HEK293 (cell line): ENCODE measurements around the gene KCNMA1.

Source experiments
- BCL6B ChIP-seq: fragments of 450-650 bp; formaldehyde crosslinking; IDR thresholded peaks from 2 replicates; pipeline ENCODE4 v1.5.1; 2017; ENCODE audit warnings: missing biosample characterization, missing genetic modification characterization
- HOXC10 ChIP-seq: sonication (generic); formaldehyde crosslinking; IDR thresholded peaks from 2 replicates; pipeline ENCODE4 v1.8.1; 2023; ENCODE audit warnings: mild to moderate bottlenecking, missing genetic modification reagents
- KLF1 ChIP-seq: fragments of 450-650 bp; formaldehyde crosslinking; IDR thresholded peaks from 2 replicates; pipeline ENCODE4 v1.5.1; 2016; ENCODE audit warnings: missing biosample characterization, missing genetic modification characterization
- PRDM1 ChIP-seq: fragments of 450-650 bp; formaldehyde crosslinking; IDR thresholded peaks from 2 replicates; pipeline ENCODE4; 2016; ENCODE audit warnings: missing biosample characterization, missing genetic modification characterization
- SETDB1 ChIP-seq: IDR thresholded peaks from one replicate; pipeline ENCODE4 v1.6.1; 2017; ENCODE audit warnings: mild to moderate bottlenecking, low read length, moderate library complexity, mixed read lengths; ENCODE audit not compliant: insufficient read length
- SP7 ChIP-seq: fragments of 450-650 bp; formaldehyde crosslinking; IDR thresholded peaks from 2 replicates; pipeline ENCODE4 v1.5.1; 2016; ENCODE audit warnings: missing biosample characterization, missing genetic modification characterization
- TCF7L2 ChIP-seq: IDR thresholded peaks from 2 replicates; pipeline ENCODE4 v1.6.1; 2011; ENCODE audit warnings: low read depth, mild to moderate bottlenecking, inconsistent platforms, low read length, moderate library complexity, borderline replicate concordance
- TSHZ1 ChIP-seq: fragments of 450-650 bp; formaldehyde crosslinking; IDR thresholded peaks from 2 replicates; pipeline ENCODE4 v1.5.1; 2016; ENCODE audit warnings: missing biosample characterization, missing genetic modification characterization, borderline replicate concordance
- ZBTB11 ChIP-seq: fragments of 450-650 bp; formaldehyde crosslinking; conservative IDR thresholded peaks from 2 replicates; pipeline ENCODE4 v1.5.1; 2016; ENCODE audit warnings: low read depth, missing biosample characterization, missing genetic modification characterization
- ZBTB44 ChIP-seq: fragments of 450-650 bp; IDR thresholded peaks from 2 replicates; pipeline ENCODE4 v1.5.1; 2018; ENCODE audit warnings: missing biosample characterization, mild to moderate bottlenecking, missing genetic modification characterization
- ZBTB8A ChIP-seq: fragments of 450-650 bp; formaldehyde crosslinking; IDR thresholded peaks from 2 replicates; pipeline ENCODE4 v1.5.1; 2016; ENCODE audit warnings: missing biosample characterization, missing genetic modification characterization
- ZFP41 ChIP-seq: fragments of 450-650 bp; formaldehyde crosslinking; IDR thresholded peaks from 2 replicates; pipeline ENCODE4 v1.5.1; 2016; ENCODE audit warnings: missing biosample characterization, missing genetic modification characterization, borderline replicate concordance
- ZNF112 ChIP-seq: fragments of 450-650 bp; formaldehyde crosslinking; IDR thresholded peaks from 2 replicates; pipeline ENCODE4 v1.5.0; 2017; ENCODE audit warnings: missing biosample characterization, missing genetic modification characterization
- ZNF155 ChIP-seq: fragments of 450-650 bp; formaldehyde crosslinking; IDR thresholded peaks from 2 replicates; pipeline ENCODE4 v1.5.1; 2016; ENCODE audit warnings: missing biosample characterization, missing genetic modification characterization
- ZNF274 ChIP-seq, 2 experiments: fragments of 200-500 bp in 1 of 2; fragments of 450-650 bp in 1 of 2; sonication (Bioruptor generic) in 1 of 2; formaldehyde crosslinking in 1 of 2; IDR thresholded peaks; 2 replicates each; pipeline versions ENCODE4 v1.5.1 to v1.6.1; 2014 to 2016; ENCODE audit warnings: borderline replicate concordance in 1 of 2, inconsistent platforms in 1 of 2, low read length in 1 of 2, missing biosample characterization in 1 of 2, missing genetic modification characterization in 1 of 2
- ZNF366 ChIP-seq: fragments of 450-650 bp; formaldehyde crosslinking; conservative IDR thresholded peaks from 2 replicates; pipeline ENCODE4 v1.5.1; 2016; ENCODE audit warnings: missing biosample characterization, missing genetic modification characterization
- ZNF391 ChIP-seq: fragments of 450-650 bp; formaldehyde crosslinking; IDR thresholded peaks from 2 replicates; pipeline ENCODE4 v1.5.1; 2016; ENCODE audit warnings: low read depth, missing biosample characterization, missing genetic modification characterization, borderline replicate concordance
- ZNF398 ChIP-seq: fragments of 450-650 bp; formaldehyde crosslinking; IDR thresholded peaks from 2 replicates; pipeline ENCODE4 v1.5.1; 2017; ENCODE audit warnings: missing biosample characterization, missing genetic modification characterization
- ZNF416 ChIP-seq: fragments of 450-650 bp; formaldehyde crosslinking; IDR thresholded peaks from 2 replicates; pipeline ENCODE4 v1.5.1; 2016; ENCODE audit warnings: missing biosample characterization, missing genetic modification characterization
- ZNF488 ChIP-seq: fragments of 450-650 bp; formaldehyde crosslinking; IDR thresholded peaks from 2 replicates; pipeline ENCODE4 v1.5.1; 2016; ENCODE audit warnings: missing biosample characterization, missing genetic modification characterization
- ZNF555 ChIP-seq: fragments of 450-650 bp; formaldehyde crosslinking; conservative IDR thresholded peaks from 2 replicates; pipeline ENCODE4 v1.5.1; 2017; ENCODE audit warnings: missing biosample characterization, mild to moderate bottlenecking, missing genetic modification characterization, inconsistent platforms
- ZNF596 ChIP-seq: fragments of 450-650 bp; IDR thresholded peaks from 2 replicates; pipeline ENCODE4 v1.5.0; 2018; ENCODE audit warnings: missing biosample characterization, mild to moderate bottlenecking, missing genetic modification characterization, moderate library complexity
- ZNF654 ChIP-seq: fragments of 450-650 bp; formaldehyde crosslinking; IDR thresholded peaks from 2 replicates; pipeline ENCODE4 v1.5.1; 2016; ENCODE audit warnings: low read depth, missing biosample characterization, missing genetic modification characterization
- ZNF664 ChIP-seq: fragments of 450-650 bp; formaldehyde crosslinking; IDR thresholded peaks from 2 replicates; pipeline ENCODE4 v1.5.1; 2016; ENCODE audit warnings: missing biosample characterization, missing genetic modification characterization
- ZNF791 ChIP-seq: fragments of 450-650 bp; formaldehyde crosslinking; IDR thresholded peaks from 2 replicates; pipeline ENCODE4 v1.5.1; 2016; ENCODE audit warnings: missing biosample characterization, missing genetic modification characterization
- ZNF792 ChIP-seq: fragments of 450-650 bp; formaldehyde crosslinking; IDR thresholded peaks from 2 replicates; pipeline ENCODE4 v1.5.1; 2016; ENCODE audit warnings: missing biosample characterization, missing genetic modification characterization
- ZNF837 ChIP-seq: fragments of 450-650 bp; formaldehyde crosslinking; IDR thresholded peaks from 2 replicates; pipeline ENCODE4 v1.5.1; 2016; ENCODE audit warnings: missing biosample characterization, missing genetic modification characterization

KCNMA1 gene

GRCh38 chr10:77506517-77507200 lies 130.9 kb downstream of the KCNMA1 start (continued):
- peak; percentile 99 for TF ChIP-seq ZNF596 (tag by site-specific recombination)
- TF ChIP-seq KLF1 (tag by site-specific recombination), result no peak
- TF ChIP-seq ZNF112, result no peak
- peak; percentile 70; the same call in 1 of the 2 replicates for TF ChIP-seq ZNF155
- TF ChIP-seq ZNF555, result no peak
- peak; percentile 87 for TF ChIP-seq PRDM1 (tag by site-specific recombination)
- TF ChIP-seq ZNF398 (tag by site-specific recombination), result peak; percentile 46
- TF ChIP-seq ZNF664 (tag by site-specific recombination), result no peak
- TF ChIP-seq ZFP41 (tag by site-specific recombination), result no peak
- TF ChIP-seq ZNF488, result no peak
- TF ChIP-seq BCL6B (tag by site-specific recombination), result peak; percentile 58; the same call in 1 of the 2 replicates
- no peak for TF ChIP-seq TCF7L2
- no peak for TF ChIP-seq ZNF274 (IDR thresholded peaks at IDR 0.05; ENCODE audit: low read length)
- no peak for TF ChIP-seq ZNF274 (tag by site-specific recombination; IDR thresholded peaks at IDR 0.05; ENCODE audit: borderline replicate concordance)
- TF ChIP-seq ZNF837 (tag by site-specific recombination), result no peak
- no peak for TF ChIP-seq ZBTB8A (tag by site-specific recombination)
- 0 out of 2 replicates have a peak, but pooled peaks have one; percentile 37 for TF ChIP-seq ZNF791 (tag by site-specific recombination)
- TF ChIP-seq ZBTB11 (tag by site-specific recombination), result no peak
- TF ChIP-seq ZNF366 (tag by site-specific recombination), result peak; percentile 64; the same call in 1 of the 2 replicates
- no peak for TF ChIP-seq SP7 (tag by site-specific recombination)
- TF ChIP-seq TSHZ1, result no peak
- TF ChIP-seq ZBTB44 (tag by site-specific recombination), result no peak
- TF ChIP-seq ZNF416 (tag by site-specific recombination), result no peak
- TF ChIP-seq ZNF792 (tag by site-specific recombination), result no peak
- no peak for TF ChIP-seq ZNF391
- TF ChIP-seq HOXC10, result no peak
- TF ChIP-seq ZNF654 (tag by site-specific recombination), result no peak
- no peak for TF ChIP-seq SETDB1
